ENCODE results near the gene ABCA9. TPM values are rescaled to one million over a fixed set of nuclear protein-coding genes. Genes with fewer than 3 reads are reported as not detected.
A peak's percentile ranks its signal among the peaks of the same experiment; 100 is the strongest.

Gene ABCA9
- total and polyA plus RNA-seq, 9 of the 15 experiments (the other 6 are each of a cell fraction or from before 2014, with no cell fraction given) = 0.04 TPM; not detected in 8

- TF ChIP-seq POLR2H (tag; IDR thresholded peaks at IDR 0.05; ENCODE audit: low read depth) = no peak
- TF ChIP-seq BRD9 (IDR thresholded peaks at IDR 0.05; ENCODE audit: low read depth, partially characterized antibody) = no peak
- peak; percentile 81 for TF ChIP-seq STAT5A (IDR thresholded peaks at IDR 0.05; ENCODE audit: borderline replicate concordance, low read length)
- no peak for TF ChIP-seq CHCHD3 (CRISPR knock-in tag; IDR thresholded peaks at IDR 0.05)
- TF ChIP-seq ATF6 (CRISPR knock-in tag; IDR thresholded peaks at IDR 0.05) = no peak
- no peak for TF ChIP-seq HDAC3 (IDR thresholded peaks at IDR 0.05; ENCODE audit: borderline replicate concordance, partially characterized antibody)
- no peak for TF ChIP-seq ZNF445 (CRISPR knock-in tag; IDR thresholded peaks at IDR 0.05; ENCODE audit: low read depth)
- TF ChIP-seq POLR2G (IDR thresholded peaks at IDR 0.05; ENCODE audit: low read depth, low read length) = no peak
- TF ChIP-seq TFE3 (CRISPR knock-in tag; IDR thresholded peaks at IDR 0.05) = no peak
- no peak for TF ChIP-seq PHTF2 (CRISPR knock-in tag; IDR thresholded peaks at IDR 0.05)
- no peak for TF ChIP-seq ZZZ3 (IDR thresholded peaks at IDR 0.05)
- TF ChIP-seq ETS1 (conservative IDR thresholded peaks at IDR 0.05; ENCODE audit: control insufficient read depth, low read depth, low read length) = no peak
- no peak for TF ChIP-seq XRCC5 (IDR thresholded peaks at IDR 0.05; ENCODE audit: low read depth, low read length)
- no peak for TF ChIP-seq SAFB2 (IDR thresholded peaks at IDR 0.05; ENCODE audit: borderline replicate concordance, low read depth, low read length, severe bottlenecking)
- TF ChIP-seq LCOR (CRISPR knock-in tag; IDR thresholded peaks at IDR 0.05) = no peak
- TF ChIP-seq ZNF830 (CRISPR knock-in tag; IDR thresholded peaks at IDR 0.05) = no peak
- no peak for TF ChIP-seq ATF2 (CRISPR knock-in tag; IDR thresholded peaks at IDR 0.05)
- TF ChIP-seq KAT8 (IDR thresholded peaks at IDR 0.05; ENCODE audit: low read depth) = no peak
- no peak for TF ChIP-seq PPARD (CRISPR knock-in tag; IDR thresholded peaks at IDR 0.05)
- peak; percentile 29; the same call in 1 of the 2 replicates for TF ChIP-seq NFIC (IDR thresholded peaks at IDR 0.05)
- TF ChIP-seq TEAD2 (tag; IDR thresholded peaks at IDR 0.05) = no peak
- TF ChIP-seq POLR2AphosphoS2 (IDR thresholded peaks at IDR 0.05; ENCODE audit: low read length) = no peak
- TF ChIP-seq FOXK1 (CRISPR knock-in tag; IDR thresholded peaks at IDR 0.05; ENCODE audit: borderline replicate concordance) = no peak
These were observed 43.0 kb upstream of the ABCA9 start (continued) for GRCh38 chr17:69103557-69104233.
